Measurements from ENCODE around the gene PRKCA.

Gene PRKCA

GRCh38 chr17:66762276-66762675 is 459.9 kb downstream of the PRKCA start:
- Histone ChIP-seq H3K4me3 (replicated peaks; ENCODE audit: insufficient read depth, low read length) (no peak overlapping the region), H3K27ac (replicated peaks) (no peak overlapping the region), H3K27me3 (ENCODE audit: insufficient read depth, poor library complexity, severe bottlenecking) (no peaks in the 10 kb centered on the region)
- DNase-seq (ENCODE audit: low read depth in 1 of 2, low spot score in 1 of 2), result no peak
- TF ChIP-seq POLR2AphosphoS5 (IDR thresholded peaks at IDR 0.05; ENCODE audit: low read depth) (no peak), GABPA (IDR thresholded peaks at IDR 0.05; ENCODE audit: low read depth) (no peak), REST (IDR thresholded peaks at IDR 0.05; ENCODE audit: insufficient replicate concordance, low read depth) (no peak), CTCF (IDR thresholded peaks at IDR 0.05; ENCODE audit: insufficient read depth, low read length) (no peak), SPI1 (IDR thresholded peaks at IDR 0.05; ENCODE audit: borderline replicate concordance, low read depth) (no peak)

GRCh38 chr17:66763056-66763455 is 460.6 kb downstream of the PRKCA start:
- no peak overlapping the region for H3K4me3 ChIP-seq (replicated peaks; ENCODE audit: insufficient read depth, low read length)
- no peak overlapping the region for H3K27ac ChIP-seq (replicated peaks)
- DNase-seq (ENCODE audit: low read depth in 1 of 2, low spot score in 1 of 2), result no peak
- no peak for TF ChIP-seq POLR2AphosphoS5 (IDR thresholded peaks at IDR 0.05; ENCODE audit: low read depth)
- no peaks in the 10 kb centered on the region for H3K27me3 ChIP-seq (ENCODE audit: insufficient read depth, poor library complexity, severe bottlenecking)

GRCh38 chr17:66764506-66764905 is 462.1 kb downstream of the PRKCA start:
- DNase-seq (ENCODE audit: low read depth in 1 of 2, low spot score in 1 of 2), result no peak
- H3K27ac ChIP-seq (replicated peaks), result no peak overlapping the region
- H3K27me3 ChIP-seq (ENCODE audit: insufficient read depth, poor library complexity, severe bottlenecking), result no peaks in the 10 kb centered on the region
- H3K4me3 ChIP-seq (replicated peaks; ENCODE audit: insufficient read depth, low read length), result no peak overlapping the region
- TF ChIP-seq GABPA (IDR thresholded peaks at IDR 0.05; ENCODE audit: low read depth) (no peak), POLR2AphosphoS5 (IDR thresholded peaks at IDR 0.05; ENCODE audit: low read depth) (no peak), SPI1 (IDR thresholded peaks at IDR 0.05; ENCODE audit: borderline replicate concordance, low read depth) (no peak), REST (IDR thresholded peaks at IDR 0.05; ENCODE audit: insufficient replicate concordance, low read depth) (no peak)

- no peak overlapping the region for H3K27ac ChIP-seq (replicated peaks)
- TF ChIP-seq REST (IDR thresholded peaks at IDR 0.05; ENCODE audit: insufficient replicate concordance, low read depth) (no peak), CTCF (IDR thresholded peaks at IDR 0.05; ENCODE audit: insufficient read depth, low read length) (no peak), GABPA (IDR thresholded peaks at IDR 0.05; ENCODE audit: low read depth) (no peak), SPI1 (IDR thresholded peaks at IDR 0.05; ENCODE audit: borderline replicate concordance, low read depth) (no peak), POLR2AphosphoS5 (IDR thresholded peaks at IDR 0.05; ENCODE audit: low read depth) (no peak)
- H3K4me3 ChIP-seq (replicated peaks; ENCODE audit: insufficient read depth, low read length), result no peak overlapping the region
- no peak for DNase-seq (ENCODE audit: low read depth in 1 of 2, low spot score in 1 of 2)
- no peaks in the 10 kb centered on the region for H3K27me3 ChIP-seq (ENCODE audit: insufficient read depth, poor library complexity, severe bottlenecking)
Observed at GRCh38 chr17:66767154-66767933, 464.9 kb downstream of the PRKCA start.

All from HL-60 (cell line).